Measurements from ENCODE around the gene TRIM17.
A peak's percentile ranks its signal among the peaks of the same experiment; 100 is the strongest.

Gene TRIM17

DNA sequence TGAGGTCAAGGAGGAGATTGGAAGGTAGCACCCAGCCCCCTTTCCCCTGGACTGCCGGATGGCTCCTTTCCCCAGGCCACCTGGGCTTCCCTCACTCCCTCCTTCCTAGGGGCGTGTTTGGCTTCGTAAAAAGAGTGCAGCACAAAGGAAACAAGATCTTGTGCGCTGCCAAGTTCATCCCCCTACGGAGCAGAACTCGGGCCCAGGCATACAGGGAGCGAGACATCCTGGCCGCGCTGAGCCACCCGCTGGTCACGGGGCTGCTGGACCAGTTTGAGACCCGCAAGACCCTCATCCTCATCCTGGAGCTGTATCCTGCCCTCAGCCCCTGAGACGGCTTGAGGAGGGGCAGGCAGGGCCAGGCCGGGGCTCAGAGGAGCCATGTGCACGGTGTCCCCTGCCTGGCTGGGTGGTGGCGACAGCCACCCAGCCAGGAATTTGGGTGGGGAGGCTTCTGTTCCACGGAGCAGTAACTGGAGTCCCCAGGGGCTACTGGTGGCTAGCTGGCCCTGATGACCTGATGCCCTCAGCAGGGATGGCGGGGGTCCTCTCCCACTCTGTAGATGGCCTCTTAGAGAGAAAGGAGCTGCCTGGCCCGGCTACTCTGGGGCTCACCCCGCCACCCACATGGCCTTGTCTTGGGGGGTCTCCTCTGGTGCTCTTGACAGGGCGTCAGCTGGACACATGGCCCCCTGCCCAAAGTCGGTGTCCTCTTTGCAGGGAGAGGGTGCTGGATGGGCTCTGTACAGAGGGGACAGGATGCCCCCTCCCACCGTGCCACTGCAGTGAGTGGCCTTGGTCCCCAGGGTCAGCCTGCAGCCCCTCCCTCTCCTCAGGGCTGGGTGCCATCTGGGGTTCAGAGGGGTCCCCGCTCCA lies 49.6 kb downstream of the TRIM17 start:
- peak; percentile 32 for DNase-seq

DNA sequence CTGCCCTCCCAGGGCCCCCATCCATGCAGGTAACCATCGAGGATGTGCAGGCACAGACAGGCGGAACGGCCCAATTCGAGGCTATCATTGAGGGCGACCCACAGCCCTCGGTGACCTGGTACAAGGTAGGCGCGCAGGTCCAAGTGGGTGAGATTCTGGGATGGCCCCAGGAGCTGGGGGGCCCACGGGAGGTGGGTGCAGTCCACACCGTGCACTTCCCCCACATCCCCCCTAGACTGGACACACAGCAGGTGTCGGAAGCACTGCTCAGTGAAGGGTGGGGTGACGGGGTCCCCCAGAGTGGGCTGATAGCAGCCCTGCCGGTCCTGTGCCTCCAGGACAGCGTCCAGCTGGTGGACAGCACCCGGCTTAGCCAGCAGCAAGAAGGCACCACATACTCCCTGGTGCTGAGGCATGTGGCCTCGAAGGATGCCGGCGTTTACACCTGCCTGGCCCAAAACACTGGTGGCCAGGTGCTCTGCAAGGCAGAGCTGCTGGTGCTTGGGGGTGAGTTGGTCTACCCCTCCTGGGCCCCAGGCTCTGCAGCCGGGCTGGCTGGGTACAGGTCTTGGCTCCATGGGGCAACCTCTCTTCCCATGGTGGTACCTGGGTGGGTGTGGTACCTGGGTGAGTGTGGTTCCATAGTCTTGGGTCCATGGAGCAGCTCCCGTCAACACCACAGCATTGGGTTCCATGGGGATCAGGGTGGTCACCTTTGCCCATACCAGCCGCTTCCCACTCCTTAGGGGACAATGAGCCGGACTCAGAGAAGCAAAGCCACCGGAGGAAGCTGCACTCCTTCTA lies 50.4 kb downstream of the TRIM17 start:
- peak; percentile 14 for DNase-seq

- peak; percentile 15 for DNase-seq
These were observed 51.2 kb downstream of the TRIM17 start for GRCh38 chr1:228365271-228366061.

DNA sequence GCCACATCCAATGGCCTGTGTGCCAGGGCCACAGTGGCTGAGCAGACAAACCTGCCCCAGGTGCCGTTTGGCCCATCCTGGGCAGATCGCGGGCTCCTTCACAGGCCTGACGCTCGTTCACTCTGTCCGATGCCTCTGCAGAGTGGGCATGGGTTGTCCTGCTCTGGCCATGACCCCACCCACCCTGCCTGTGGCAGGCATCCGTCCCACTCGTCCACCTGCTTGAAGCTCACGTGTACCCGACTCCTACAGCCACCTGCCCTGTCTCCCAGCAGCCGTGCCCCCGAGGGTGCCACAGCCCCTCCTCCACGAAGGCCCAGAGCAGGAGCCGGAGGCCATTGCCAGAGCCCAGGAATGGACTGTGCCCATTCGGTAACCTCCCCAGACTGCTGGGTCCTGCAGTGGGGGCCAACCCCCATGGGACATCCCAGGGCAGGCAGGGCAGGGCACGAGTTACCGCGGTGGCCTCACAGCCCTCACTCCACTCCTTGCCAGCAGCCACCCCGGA lies 51.9 kb downstream of the TRIM17 start:
- DNase-seq = peak; percentile 31

DNA sequence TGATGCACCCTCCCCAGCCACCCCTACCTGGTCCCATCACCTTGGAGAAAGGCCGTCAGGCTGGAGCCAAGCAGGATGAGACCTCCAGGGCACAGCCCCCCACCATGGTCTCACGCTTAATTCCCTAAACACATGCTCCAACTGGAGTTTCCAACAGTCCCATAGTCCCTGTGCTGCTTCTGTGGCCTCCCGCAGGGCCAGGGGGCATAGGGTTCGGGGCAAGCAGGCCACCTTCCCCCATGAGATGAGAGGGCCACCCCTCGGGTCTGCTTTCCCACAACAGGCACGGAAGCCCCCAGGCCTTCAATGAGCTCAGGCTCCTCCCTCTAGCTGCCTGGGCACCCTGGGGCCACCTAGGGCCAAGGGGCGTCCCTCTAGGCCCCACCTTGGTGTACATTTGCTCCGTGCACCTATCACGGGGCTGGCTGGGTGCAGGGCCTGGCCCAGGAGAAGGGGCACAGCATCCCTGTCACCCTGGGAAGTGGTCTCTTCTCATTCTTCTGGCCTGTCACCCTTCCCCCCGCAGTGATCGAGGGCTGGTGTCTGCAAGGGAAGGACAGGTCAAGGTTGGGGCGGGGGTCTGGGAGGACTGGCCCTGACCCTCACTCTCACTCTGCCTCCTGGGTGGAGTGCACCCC lies 52.5 kb downstream of the TRIM17 start:
- DNase-seq = peak; percentile 18

GRCh38 chr1:228363686-228364067 lies 53.0 kb downstream of the TRIM17 start:
- peak; percentile 12 for DNase-seq

- DNase-seq = no peak
These were observed 53.7 kb downstream of the TRIM17 start for GRCh38 chr1:228362884-228363450.

DNA sequence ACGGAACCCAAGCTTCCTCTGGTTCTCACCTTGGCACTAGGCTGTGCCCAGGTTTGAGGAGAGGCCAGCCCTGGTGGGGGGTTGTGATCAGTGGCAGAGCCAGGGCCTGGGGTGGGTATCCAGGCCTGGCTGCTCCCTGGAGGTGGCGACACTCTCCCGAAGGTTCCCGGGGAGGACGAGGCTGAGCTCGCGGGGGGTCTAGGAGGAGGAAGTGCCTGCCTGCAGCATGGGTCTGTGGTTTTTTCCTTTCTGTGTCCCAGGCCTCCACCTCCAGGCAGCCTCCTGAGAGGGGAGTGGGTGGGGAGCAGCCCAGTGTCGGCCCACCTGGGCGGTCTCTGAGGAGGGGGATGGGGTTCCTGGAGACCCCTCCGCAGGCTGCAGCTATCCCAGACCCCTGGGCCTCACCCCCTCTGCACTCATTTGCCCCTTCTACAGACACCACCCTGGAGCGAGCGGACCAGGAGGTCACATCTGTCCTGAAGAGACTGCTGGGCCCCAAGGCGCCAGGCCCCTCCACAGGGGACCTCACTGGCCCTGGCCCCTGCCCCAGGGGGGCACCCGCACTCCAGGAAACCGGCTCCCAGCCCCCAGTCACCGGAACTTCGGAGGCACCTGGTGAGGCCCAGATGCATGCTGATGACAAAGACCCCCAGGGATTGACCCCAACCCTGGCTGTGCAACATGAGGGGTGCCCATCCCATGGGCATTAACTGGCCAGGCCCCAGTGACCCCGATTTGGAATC lies 54.3 kb downstream of the TRIM17 start:
- DNase-seq = peak; percentile 15

DNA sequence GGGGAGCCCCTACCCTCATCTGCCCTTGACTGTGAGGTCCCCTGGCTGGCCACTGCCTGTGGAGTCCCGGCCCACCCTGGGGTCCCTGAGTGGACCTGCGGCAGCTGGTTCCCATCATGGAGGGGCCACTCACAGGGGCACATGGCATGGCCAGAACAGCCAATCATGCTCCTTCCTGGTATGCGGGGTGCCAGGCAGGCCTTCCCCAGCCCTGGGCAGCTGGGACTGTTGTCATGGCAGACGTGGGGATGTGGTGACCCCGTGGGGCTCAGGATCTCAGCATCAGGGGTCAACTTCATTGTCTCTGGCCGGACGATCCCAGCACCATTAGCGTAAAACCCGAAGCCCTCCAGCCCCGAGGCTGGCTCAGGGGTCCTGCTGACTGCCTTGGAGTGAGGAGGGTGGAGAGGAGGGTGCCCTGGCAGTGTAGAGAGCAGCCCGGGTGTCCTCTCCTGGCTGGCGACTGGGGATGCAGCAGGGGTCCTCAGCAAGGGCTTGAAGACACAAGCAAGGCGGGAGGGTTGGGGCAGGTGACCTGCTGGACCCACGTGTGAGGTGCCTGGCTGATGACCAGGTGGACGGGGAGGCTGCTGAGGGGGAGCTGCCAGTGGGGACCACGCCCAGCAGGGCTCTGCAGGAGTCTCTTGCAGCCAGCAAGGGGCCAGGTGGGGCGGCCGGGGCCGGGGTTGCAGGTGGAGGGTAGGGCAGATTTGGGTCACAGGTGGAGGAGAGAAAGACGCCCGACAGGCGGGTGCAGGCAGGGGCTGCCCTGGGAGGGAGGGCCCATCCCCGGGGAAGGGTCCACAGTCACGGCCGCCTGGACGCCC lies 55.1 kb downstream of the TRIM17 start:
- DNase-seq = peak; percentile 30

GRCh38 chr1:228360533-228361313 lies 55.9 kb downstream of the TRIM17 start:
- peak; percentile 40 for DNase-seq

GRCh38 chr1:228359613-228360532 lies 56.8 kb downstream of the TRIM17 start:
- DNase-seq = peak; percentile 20

DNA sequence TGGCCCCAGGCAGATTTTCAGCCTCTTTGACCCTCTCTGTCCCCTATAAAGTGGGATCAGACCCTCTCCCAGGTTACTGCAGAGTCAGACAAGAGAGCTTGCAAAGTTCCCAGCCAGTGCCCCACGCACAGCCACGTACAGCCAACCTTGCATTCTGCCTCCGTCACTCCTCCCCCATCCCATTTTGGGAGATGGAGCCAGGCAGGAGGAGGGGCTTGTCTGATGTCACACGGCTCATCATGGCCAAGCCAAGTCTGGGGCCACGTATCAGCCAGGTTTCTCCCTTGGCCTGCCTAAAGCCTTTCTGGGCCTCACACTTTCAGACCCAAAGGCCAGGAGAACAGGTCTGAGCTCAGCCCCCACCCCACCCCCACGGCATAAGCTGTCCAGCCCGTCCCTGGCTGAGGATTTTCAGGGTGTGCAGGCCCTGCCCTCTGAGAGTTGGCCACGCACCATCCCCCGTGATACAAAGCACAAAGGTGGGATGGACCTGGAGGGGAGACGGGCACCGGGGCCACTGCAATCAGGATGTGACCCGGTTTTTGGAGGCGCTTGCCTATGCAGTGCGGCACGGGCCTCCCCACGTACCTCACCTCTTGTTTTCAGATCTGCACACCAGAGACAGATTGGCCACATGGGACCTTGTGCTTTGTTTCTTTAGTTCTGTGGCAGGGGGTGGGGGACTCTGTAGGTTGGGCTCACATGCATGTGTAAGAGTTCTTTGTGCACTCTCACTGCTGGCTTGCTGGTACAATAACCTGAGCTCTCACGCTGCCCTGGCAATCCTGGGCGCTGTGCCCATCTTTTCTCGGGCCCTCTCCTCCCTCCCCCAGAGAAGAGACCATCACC lies 57.7 kb downstream of the TRIM17 start:
- no peak for DNase-seq

GRCh38 chr1:228358039-228358763 lies 58.5 kb downstream of the TRIM17 start:
- DNase-seq = no peak

Measured in left hindlimb (tissue), 1 donor.